Right lobe of liver (tissue), 6 donors: ENCODE measurements around the gene CACNA2D3. TPM values are rescaled to one million over a fixed set of nuclear protein-coding genes. Genes with fewer than 3 reads are reported as not detected.

ENCODE experiments used
- ATAC-seq, 4 donors: fragments of 200-7000 bp; cut with Tn5 transposase; one replicate each; pipeline ENCODE4 v1.9.1; 2020; ENCODE audit warnings: mild to moderate bottlenecking in 4 of 4, moderate library complexity in 4 of 4
- DNase-seq, 3 donors: peaks; one replicate each; pipeline ENCODE4 v3.0.0-alpha.2; 2020
- H3K27ac ChIP-seq, 3 donors: fragments of 200-600 bp; one replicate each; pipeline ENCODE4 v1.8.0; 2022
- H3K27me3 ChIP-seq, 2 donors: fragments of 200-600 bp; one replicate each; pipeline ENCODE4 v1.8.0; 2022
- H3K36me3 ChIP-seq, 4 donors: fragments of 200-600 bp; sonication (generic) in 1 of 4; one replicate each; pipeline versions ENCODE4 v1.5.1 to v1.8.0; 2017 to 2022; ENCODE audit warnings: control low read depth in 1 of 4
- H3K4me1 ChIP-seq, 4 donors: fragments of 200-600 bp; sonication (generic) in 1 of 4; one replicate each; pipeline versions ENCODE4 v1.5.1 to v1.8.0; 2017 to 2022; ENCODE audit warnings: control low read depth in 1 of 4
- H3K4me3 ChIP-seq, 3 donors: fragments of 200-600 bp; one replicate each; pipeline ENCODE4 v1.8.0; 2022
- H3K9me3 ChIP-seq, 4 donors: fragments of 200-600 bp; sonication (generic) in 1 of 4; one replicate each; pipeline versions ENCODE4 v1.5.1 to v1.8.0; 2017 to 2022; ENCODE audit warnings: control low read depth in 1 of 4
- POLR2A ChIP-seq: fragments of 450-650 bp; IDR thresholded peaks from one replicate; pipeline ENCODE4 v1.6.1; 2017; ENCODE audit warnings: antibody characterized with exemption, mild to moderate bottlenecking
- WGBS: methylation state at CpG from one replicate; pipeline ENCODE4 v1.1.6; 2018; ENCODE audit warnings: low coverage, low lambda C conversion rate; ENCODE audit not compliant: insufficient coverage; ENCODE audit errors: missing lambda C conversion rate; 5-methylcytosine and 5-hydroxymethylcytosine counted together
- intact Hi-C, 2 donors: fragments of 100-400 bp; cut with DNase I; formaldehyde crosslinking; loops; one replicate each; pipeline versions ENCODE4 v1.11.2 to v1.14.1; 2022
- total RNA-seq, 6 experiments: library from RNA; depleted of rRNA in 2 of 6; stranded (reverse); fragments of >200 nt in 2 of 6; fragmentation: NEBNext Ultra II Directional in 3 of 6; extraction: Animal tissue kit (Norgen Biotek cat#: 25700) in 3 of 6; gene quantifications; one replicate each; pipeline versions ENCODE4 v1.1.0 to v1.2.4, GENCODE V29; 2016 to 2023
- TF ChIP-seq, protein P1 (sequence below), 4 donors: fragments of 200-600 bp in 3 of 4; fragments of 450-650 bp in 1 of 4; IDR thresholded peaks; one replicate each; pipeline versions ENCODE4 v1.5.1 to v1.8.0; 2016 to 2022; ENCODE audit warnings: antibody characterized with exemption in 4 of 4, mild to moderate bottlenecking in 2 of 4
- donor health status: DM: no; HTN: yes; CAD: no.
- donor health status: DM: no; HTN: no; CAD: no.
- donor health status: DM: no; HTN: no; CAD: no.
- donor health status: DM: no; HTN: yes; CAD: no.
- donor health status: DM: no; HTN: yes; CAD: no.

CACNA2D3 gene
- total RNA-seq, 6 experiments from 2014 or later, result 0.28 to 0.87 TPM; not detected in 4

DNA sequence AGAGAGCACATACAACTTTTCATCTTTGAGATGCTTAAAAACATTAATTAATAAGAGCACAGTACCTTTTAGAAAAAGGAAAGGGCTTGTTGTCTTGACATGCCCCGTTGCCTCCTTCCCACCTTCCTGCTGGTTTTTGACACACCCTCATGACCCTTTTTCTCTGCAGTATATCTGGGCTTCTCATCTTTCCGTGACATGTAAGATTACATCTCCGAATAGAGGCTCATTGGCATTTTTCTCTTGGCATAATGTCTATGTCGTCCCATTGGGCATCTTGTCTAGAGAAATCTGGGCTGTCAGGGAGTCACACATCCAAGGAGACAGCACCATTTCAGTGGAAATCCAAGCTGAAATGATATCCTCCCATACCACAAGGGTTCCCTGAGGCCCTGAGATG, 741.4 kb downstream of the CACNA2D3 start:
- intact Hi-C loops, result no loop called here
- WGBS, result 59% methylated on average over 4 of the region's 4 CpGs
- ATAC-seq (no peak), DNase-seq (no peak)
- no peak for TF ChIP-seq POLR2A
- TF ChIP-seq, protein P1, sequence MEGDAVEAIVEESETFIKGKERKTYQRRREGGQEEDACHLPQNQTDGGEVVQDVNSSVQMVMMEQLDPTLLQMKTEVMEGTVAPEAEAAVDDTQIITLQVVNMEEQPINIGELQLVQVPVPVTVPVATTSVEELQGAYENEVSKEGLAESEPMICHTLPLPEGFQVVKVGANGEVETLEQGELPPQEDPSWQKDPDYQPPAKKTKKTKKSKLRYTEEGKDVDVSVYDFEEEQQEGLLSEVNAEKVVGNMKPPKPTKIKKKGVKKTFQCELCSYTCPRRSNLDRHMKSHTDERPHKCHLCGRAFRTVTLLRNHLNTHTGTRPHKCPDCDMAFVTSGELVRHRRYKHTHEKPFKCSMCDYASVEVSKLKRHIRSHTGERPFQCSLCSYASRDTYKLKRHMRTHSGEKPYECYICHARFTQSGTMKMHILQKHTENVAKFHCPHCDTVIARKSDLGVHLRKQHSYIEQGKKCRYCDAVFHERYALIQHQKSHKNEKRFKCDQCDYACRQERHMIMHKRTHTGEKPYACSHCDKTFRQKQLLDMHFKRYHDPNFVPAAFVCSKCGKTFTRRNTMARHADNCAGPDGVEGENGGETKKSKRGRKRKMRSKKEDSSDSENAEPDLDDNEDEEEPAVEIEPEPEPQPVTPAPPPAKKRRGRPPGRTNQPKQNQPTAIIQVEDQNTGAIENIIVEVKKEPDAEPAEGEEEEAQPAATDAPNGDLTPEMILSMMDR (IDR thresholded peaks at IDR 0.05), result no peak
- Histone ChIP-seq H3K27ac (no peak overlapping the region), H3K4me3 (no peak overlapping the region), H3K9me3 (no peaks in the 10 kb centered on the region), H3K27me3 (no peaks in the 10 kb centered on the region), H3K36me3 (no peaks in the 10 kb centered on the region), H3K4me1 (no peaks in the 10 kb centered on the region)

DNA sequence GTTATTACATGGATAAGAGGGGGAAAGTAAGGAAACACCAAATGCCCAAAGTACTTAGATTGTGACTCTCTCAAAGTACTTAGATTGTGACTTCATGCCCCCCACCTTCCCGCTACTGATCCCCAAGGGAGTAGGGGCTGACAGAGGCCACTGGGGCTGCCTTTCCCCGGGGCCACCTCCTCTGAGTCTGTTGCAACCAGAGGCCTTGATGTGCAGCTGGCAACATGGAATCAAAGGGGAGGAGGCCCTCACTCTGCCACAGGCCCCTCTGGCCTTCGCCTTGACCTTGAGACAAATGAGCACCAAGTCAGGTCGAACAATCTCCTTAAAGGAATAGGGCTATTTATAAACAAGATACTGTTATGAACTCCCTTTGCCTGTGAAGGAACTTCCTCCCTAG, 743.0 kb downstream of the CACNA2D3 start:
- no peaks in the 10 kb centered on the region for H3K27me3 ChIP-seq

DNA sequence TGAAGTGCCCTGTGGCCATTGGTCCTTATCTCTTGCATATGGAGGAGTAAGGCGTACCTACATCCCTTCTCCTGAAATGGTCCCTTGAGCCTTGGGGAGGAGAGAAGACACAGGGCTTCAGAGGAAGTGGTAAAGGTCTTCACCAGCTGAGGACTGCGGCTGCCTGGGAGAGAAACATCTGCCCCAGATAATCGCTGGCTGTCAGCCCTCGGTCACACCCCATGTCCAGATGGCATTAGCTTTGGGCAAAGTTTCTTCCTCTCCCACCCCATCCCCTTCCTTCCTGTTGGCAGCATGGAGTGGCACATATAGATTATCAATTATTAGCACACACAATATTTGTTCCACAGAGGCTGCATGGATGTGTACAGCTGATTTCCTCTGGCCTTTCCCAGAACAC, 743.9 kb downstream of the CACNA2D3 start:
- no peaks in the 10 kb centered on the region for H3K4me1 ChIP-seq
- H3K27ac ChIP-seq, result no peak overlapping the region
- intact Hi-C loops, result no loop called here
- H3K36me3 ChIP-seq, result no peaks in the 10 kb centered on the region
- DNase-seq, result no peak
- WGBS, result 45% methylated on average over 2 of the region's 4 CpGs
- TF ChIP-seq, protein P1 (IDR thresholded peaks at IDR 0.05), result no peak
- TF ChIP-seq POLR2A, result no peak
- no peak overlapping the region for H3K4me3 ChIP-seq
- no peaks in the 10 kb centered on the region for H3K27me3 ChIP-seq
- no peaks in the 10 kb centered on the region for H3K9me3 ChIP-seq
- no peak for ATAC-seq

More for the DNA sequence above, 743.0 kb downstream of the CACNA2D3 start:
- 57% methylated on average over 4 of the region's 4 CpGs for WGBS
- H3K36me3 ChIP-seq, result no peaks in the 10 kb centered on the region
- no peak for TF ChIP-seq POLR2A
- TF ChIP-seq, protein P1 (IDR thresholded peaks at IDR 0.05), result no peak
- no peak overlapping the region for H3K27ac ChIP-seq
- H3K4me1 ChIP-seq, result no peaks in the 10 kb centered on the region
- DNase-seq (no peak), ATAC-seq (no peak)
- no peaks in the 10 kb centered on the region for H3K9me3 ChIP-seq
- intact Hi-C loops, result no loop called here
- no peak overlapping the region for H3K4me3 ChIP-seq

DNA sequence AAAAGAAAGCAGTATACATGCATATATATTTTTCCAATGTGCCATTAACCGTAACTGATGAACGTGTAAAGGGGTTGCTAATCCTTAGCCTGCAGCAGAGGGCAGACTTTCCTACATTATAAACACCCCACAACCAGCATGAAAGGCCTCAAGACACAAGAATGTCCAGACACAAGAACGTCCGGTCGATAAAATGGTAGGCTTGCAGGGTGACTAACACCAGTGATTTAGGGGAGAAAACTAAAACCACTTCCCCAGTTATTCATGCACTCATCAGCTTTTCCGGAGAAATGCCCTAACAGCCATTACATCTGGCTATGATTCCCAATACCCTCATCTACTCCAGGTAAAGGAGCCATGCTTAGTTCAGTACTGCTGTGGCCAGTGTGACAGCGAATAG, 748.1 kb downstream of the CACNA2D3 start:
- H3K4me3 ChIP-seq, result no peak overlapping the region
- WGBS, result 26% methylated on average over 7 of the region's 7 CpGs
- peak in 2 of 4 donors; percentile 48 to 50 for ATAC-seq
- TF ChIP-seq, protein P1 (IDR thresholded peaks at IDR 0.05), result peak; percentile 14 to 34 (median 30)
- no peak for TF ChIP-seq POLR2A
- no peaks in the 10 kb centered on the region for H3K4me1 ChIP-seq
- no peaks in the 10 kb centered on the region for H3K27me3 ChIP-seq
- no peaks in the 10 kb centered on the region for H3K9me3 ChIP-seq
- no peak for DNase-seq
- intact Hi-C loops, result no loop called here
- no peak overlapping the region for H3K27ac ChIP-seq
- H3K36me3 ChIP-seq, result no peaks in the 10 kb centered on the region

DNA sequence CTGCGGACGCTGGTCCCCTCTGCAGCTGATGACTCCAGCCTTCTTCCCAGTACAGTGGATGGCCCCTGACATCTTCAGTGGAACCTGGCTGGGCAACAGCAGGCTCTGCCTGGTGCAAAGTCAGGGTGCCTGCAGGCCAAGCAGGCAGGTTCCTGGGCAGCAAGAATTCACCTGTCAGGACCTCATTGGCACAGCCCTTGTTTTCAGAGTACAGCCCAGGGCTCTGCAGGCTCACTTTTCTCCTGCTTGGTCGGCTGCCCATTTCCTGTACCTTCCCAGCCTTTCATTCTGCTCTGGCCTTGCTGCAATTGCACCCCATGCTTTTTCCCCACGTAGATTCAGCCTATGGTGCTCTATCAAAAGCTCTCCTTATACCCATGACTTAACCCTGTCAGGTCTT, 749.5 kb downstream of the CACNA2D3 start:
- H3K4me3 ChIP-seq, result no peak overlapping the region
- whole genome bisulfite sequencing, result 51% methylated on average over 4 of the region's 4 CpGs
- peak in 1 of 4 donors; percentile 26 for ATAC-seq

More for the DNA sequence above, 749.5 kb downstream of the CACNA2D3 start:
- TF ChIP-seq, protein P1 (IDR thresholded peaks at IDR 0.05), result no peak
- no peak for TF ChIP-seq POLR2A
- H3K4me1 ChIP-seq, result no peaks in the 10 kb centered on the region
- no peaks in the 10 kb centered on the region for H3K27me3 ChIP-seq
- intact Hi-C loops, result no loop called here
- no peak for DNase-seq
- no peaks in the 10 kb centered on the region for H3K36me3 ChIP-seq
- H3K27ac ChIP-seq, result no peak overlapping the region
- H3K9me3 ChIP-seq, result no peaks in the 10 kb centered on the region
